SK-N-SH (cell line): ENCODE data around the gene STXBP1. TPM values are rescaled to one million over a fixed set of nuclear protein-coding genes. Genes with fewer than 3 reads are reported as not detected.
A peak's percentile ranks its signal among the peaks of the same experiment; 100 is the strongest.
"Not testable (repeated sequence)": the region's sequence is repeated elsewhere in the genome, so short reads cannot be mapped to it uniquely, and the experiment has no call there.

ENCODE experiments used
- CTCF ChIA-PET: fragments of 300-600, 350-600 bp; formaldehyde crosslinking; extraction: SDS; loops from one replicate; lab custom pipeline; 2021; lab: Yijun Ruan, JAX
- POLR2A ChIA-PET: fragments of 350-600 bp; sonication (Branson Sonifier 250); formaldehyde crosslinking; extraction: SDS; loops from one replicate; lab custom pipeline; 2020; ENCODE audit warnings: antibody characterized with exemption, inconsistent platforms; lab: Yijun Ruan, JAX
- DNase-seq: peaks from one replicate; pipeline ENCODE4 v3.0.0; 2012
- H2AFZ ChIP-seq: fragments of 200-600 bp; sonication (generic); 2 replicates; pipeline ENCODE4 v1.8.1; 2016; ENCODE audit warnings: antibody characterized with exemption, mild to moderate bottlenecking, low read depth
- H3F3A ChIP-seq: fragments of 200-600 bp; sonication (generic); replicated peaks from 2 replicates; pipeline ENCODE3; 2016; ENCODE audit warnings: antibody characterized with exemption, mild to moderate bottlenecking; ENCODE audit not compliant: insufficient read depth
- H3K27ac ChIP-seq, 2 experiments: fragments of 200-500 bp in 1 of 2; fragments of 200-600 bp in 1 of 2; sonication (Bioruptor generic) in 1 of 2; sonication (generic), shearing (Covaris generic) in 1 of 2; 2 replicates each; pipeline versions ENCODE4 v1.5.1 to v1.6.1; 2014 to 2016; ENCODE audit warnings: low read depth in 2 of 2, inconsistent platforms in 1 of 2, low read length in 1 of 2, mild to moderate bottlenecking in 1 of 2, mixed read lengths in 1 of 2
- H3K27me3 ChIP-seq: fragments of 200-600 bp; sonication (generic), shearing (Covaris generic); 2 replicates; pipeline ENCODE4 v1.6.1; 2016; ENCODE audit warnings: mixed run types; ENCODE audit not compliant: insufficient read depth
- H3K36me3 ChIP-seq, 2 experiments: fragments of 200-500 bp in 1 of 2; fragments of 200-600 bp in 1 of 2; sonication (Bioruptor generic) in 1 of 2; sonication (generic) in 1 of 2; replicated peaks in 1 of 2; 2 replicates each; pipeline versions ENCODE3 to v1.5.1; 2014 to 2016; ENCODE audit warnings: low read length in 1 of 2, mild to moderate bottlenecking in 1 of 2; ENCODE audit not compliant: insufficient read depth in 2 of 2, control insufficient read depth in 1 of 2
- H3K4me1 ChIP-seq, 2 experiments: fragments of 200-500 bp in 1 of 2; fragments of 200-600 bp in 1 of 2; sonication (Bioruptor generic) in 1 of 2; sonication (generic), shearing (Covaris generic) in 1 of 2; 2 replicates each; pipeline versions ENCODE4 v1.5.1 to v1.6.1; 2014 to 2016; ENCODE audit warnings: low read depth in 1 of 2, low read length in 1 of 2, mixed run types in 1 of 2; ENCODE audit not compliant: insufficient read depth in 2 of 2, control insufficient read depth in 1 of 2
- H3K4me2 ChIP-seq: fragments of 200-600 bp; sonication (generic), shearing (Covaris generic); 2 replicates; pipeline ENCODE4 v1.6.1; 2017; ENCODE audit warnings: mixed run types
- H3K4me3 ChIP-seq, 2 experiments: fragments of 200-500 bp in 1 of 2; fragments of 200-600 bp in 1 of 2; sonication (Bioruptor generic) in 1 of 2; sonication (generic), shearing (Covaris generic) in 1 of 2; 2 replicates each; pipeline versions ENCODE4 v1.5.1 to v1.8.1; 2014 to 2016; ENCODE audit warnings: low read depth in 2 of 2, inconsistent platforms in 1 of 2, low read length in 1 of 2, mild to moderate bottlenecking in 1 of 2, mixed read lengths in 1 of 2, moderate library complexity in 1 of 2
- H3K79me2 ChIP-seq: fragments of 200-600 bp; sonication (generic); 2 replicates; pipeline ENCODE4 v1.8.1; 2017; ENCODE audit warnings: mild to moderate bottlenecking; ENCODE audit not compliant: insufficient read depth
- H3K9ac ChIP-seq: fragments of 200-600 bp; sonication (generic); 2 replicates; pipeline ENCODE4 v1.6.1; 2017; ENCODE audit warnings: mixed run types
- H3K9me2 ChIP-seq: fragments of 200-600 bp; sonication (generic); 2 replicates; pipeline ENCODE4 v1.6.1; 2017; ENCODE audit warnings: mixed run types
- H3K9me3 ChIP-seq: fragments of 200-600 bp; sonication (generic); 2 replicates; pipeline ENCODE4 v1.6.1; 2017; ENCODE audit warnings: mixed run types, mild to moderate bottlenecking, moderate library complexity
- H4K20me1 ChIP-seq: fragments of 200-600 bp; sonication (generic); 2 replicates; pipeline ENCODE4 v1.6.1; 2017; ENCODE audit warnings: mild to moderate bottlenecking, mixed run types; ENCODE audit not compliant: insufficient read depth
- CHD2 ChIP-seq: fragments of 150-350 bp; IDR thresholded peaks from 2 replicates; pipeline ENCODE4 v1.6.1; 2018; ENCODE audit warnings: low read length; ENCODE audit not compliant: partially characterized antibody
- CTCF ChIP-seq: fragments of 200-600 bp; sonication (generic); IDR thresholded peaks from 2 replicates; pipeline ENCODE4 v1.6.1; 2017; ENCODE audit warnings: antibody characterized with exemption, mild to moderate bottlenecking, moderate library complexity
- EZH2phosphoT487 ChIP-seq: fragments of 200-600 bp; sonication (generic); IDR thresholded peaks from 2 replicates; pipeline ENCODE4 v1.6.1; 2017; ENCODE audit warnings: low read depth, mixed run types, mild to moderate bottlenecking, antibody characterized with exemption, moderate library complexity, borderline replicate concordance
- FOSL2 ChIP-seq: IDR thresholded peaks from 2 replicates; pipeline ENCODE4 v1.4.0; 2012; ENCODE audit warnings: low read depth, mild to moderate bottlenecking, moderate library complexity, borderline replicate concordance
- FOXJ3 ChIP-seq: sonication (generic); formaldehyde crosslinking; IDR thresholded peaks from 2 replicates; pipeline ENCODE4 v1.5.1; 2020; ENCODE audit warnings: mild to moderate bottlenecking, missing genetic modification reagents
- PBX3 ChIP-seq: IDR thresholded peaks from 2 replicates; pipeline ENCODE4; 2012
- POLR2AphosphoS5 ChIP-seq: IDR thresholded peaks from 2 replicates; pipeline ENCODE4 v1.6.1; 2012; ENCODE audit warnings: low read depth, low read length
- WGBS: methylation state at CpG from one replicate; pipeline ENCODE4 v1.1.6; 2017; ENCODE audit warnings: low lambda C conversion rate; 5-methylcytosine and 5-hydroxymethylcytosine counted together
- polyA plus RNA-seq, 3 experiments: library from polyadenylated mRNA; depleted of rRNA; stranded (reverse); fragments of >200 nt; gene quantifications; 2 replicates each; pipeline ENCODE4 v1.2.3, GENCODE V29; 2012
- TF ChIP-seq, protein P1 (sequence below): IDR thresholded peaks from 2 replicates; pipeline ENCODE4 v1.6.1; 2012; ENCODE audit warnings: mild to moderate bottlenecking, low read depth, low read length, moderate library complexity
- TF ChIP-seq, protein P2 (sequence below): IDR thresholded peaks from 2 replicates; pipeline ENCODE4 v1.4.0; 2012; ENCODE audit warnings: low read depth, borderline replicate concordance

Gene STXBP1
- polyA plus RNA-seq, 1 of the 3 experiments (the other 2 are of a cell fraction): 44.3 TPM

DNA sequence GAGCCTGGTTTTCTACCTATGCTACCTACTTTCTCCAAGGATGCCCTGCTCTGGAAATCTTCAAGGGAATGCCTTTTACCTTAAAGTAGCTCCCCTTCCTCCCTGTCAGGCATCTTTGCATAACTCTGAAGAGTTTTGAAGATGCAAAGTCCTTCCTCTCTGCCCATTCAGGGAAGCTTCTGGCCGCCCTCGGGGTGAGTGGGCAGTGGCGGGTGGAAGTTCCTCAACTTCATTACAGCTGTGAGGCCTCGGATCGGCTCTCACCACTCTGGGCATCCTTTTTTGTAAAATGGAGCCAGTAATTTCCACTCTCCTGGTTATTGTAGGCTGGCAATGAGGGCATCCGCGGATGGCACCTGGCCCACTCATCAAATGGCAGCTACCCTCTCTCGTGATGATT is 31.7 kb upstream of the STXBP1 start (continued):
- no peak for TF ChIP-seq CTCF
- TF ChIP-seq, protein P1, sequence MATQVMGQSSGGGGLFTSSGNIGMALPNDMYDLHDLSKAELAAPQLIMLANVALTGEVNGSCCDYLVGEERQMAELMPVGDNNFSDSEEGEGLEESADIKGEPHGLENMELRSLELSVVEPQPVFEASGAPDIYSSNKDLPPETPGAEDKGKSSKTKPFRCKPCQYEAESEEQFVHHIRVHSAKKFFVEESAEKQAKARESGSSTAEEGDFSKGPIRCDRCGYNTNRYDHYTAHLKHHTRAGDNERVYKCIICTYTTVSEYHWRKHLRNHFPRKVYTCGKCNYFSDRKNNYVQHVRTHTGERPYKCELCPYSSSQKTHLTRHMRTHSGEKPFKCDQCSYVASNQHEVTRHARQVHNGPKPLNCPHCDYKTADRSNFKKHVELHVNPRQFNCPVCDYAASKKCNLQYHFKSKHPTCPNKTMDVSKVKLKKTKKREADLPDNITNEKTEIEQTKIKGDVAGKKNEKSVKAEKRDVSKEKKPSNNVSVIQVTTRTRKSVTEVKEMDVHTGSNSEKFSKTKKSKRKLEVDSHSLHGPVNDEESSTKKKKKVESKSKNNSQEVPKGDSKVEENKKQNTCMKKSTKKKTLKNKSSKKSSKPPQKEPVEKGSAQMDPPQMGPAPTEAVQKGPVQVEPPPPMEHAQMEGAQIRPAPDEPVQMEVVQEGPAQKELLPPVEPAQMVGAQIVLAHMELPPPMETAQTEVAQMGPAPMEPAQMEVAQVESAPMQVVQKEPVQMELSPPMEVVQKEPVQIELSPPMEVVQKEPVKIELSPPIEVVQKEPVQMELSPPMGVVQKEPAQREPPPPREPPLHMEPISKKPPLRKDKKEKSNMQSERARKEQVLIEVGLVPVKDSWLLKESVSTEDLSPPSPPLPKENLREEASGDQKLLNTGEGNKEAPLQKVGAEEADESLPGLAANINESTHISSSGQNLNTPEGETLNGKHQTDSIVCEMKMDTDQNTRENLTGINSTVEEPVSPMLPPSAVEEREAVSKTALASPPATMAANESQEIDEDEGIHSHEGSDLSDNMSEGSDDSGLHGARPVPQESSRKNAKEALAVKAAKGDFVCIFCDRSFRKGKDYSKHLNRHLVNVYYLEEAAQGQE: no peak
- no peak for TF ChIP-seq FOSL2
- TF ChIP-seq CHD2: no peak

GRCh38 chr9:127580879-127581475 is 31.1 kb upstream of the STXBP1 start:
- no peak overlapping the region for H3K9ac ChIP-seq
- no peaks in the 10 kb centered on the region for H4K20me1 ChIP-seq
- H3K4me3 ChIP-seq: no peak overlapping the region
- H3K9me2 ChIP-seq: no peaks in the 10 kb centered on the region
- H3K4me1 ChIP-seq: peaks cover 3 to 5% of the 10 kb centered on the region in 2 experiments; a peak in 2 of 4 replicates
- WGBS: 95% methylated on average over 7 of the region's 7 CpGs
- H3K79me2 ChIP-seq: peaks cover 54% of the 10 kb centered on the region
- H3K27me3 ChIP-seq: no peaks in the 10 kb centered on the region
- H3K27ac ChIP-seq: no peak overlapping the region
- no peak for DNase-seq
- H3K36me3 ChIP-seq: peaks cover 0 to 16% of the 10 kb centered on the region in 2 experiments
- TF ChIP-seq EZH2phosphoT487 (no peak), PBX3 (no peak), FOXJ3 (CRISPR knock-in tag) (no peak), POLR2AphosphoS5 (no peak)
- TF ChIP-seq, protein P2, sequence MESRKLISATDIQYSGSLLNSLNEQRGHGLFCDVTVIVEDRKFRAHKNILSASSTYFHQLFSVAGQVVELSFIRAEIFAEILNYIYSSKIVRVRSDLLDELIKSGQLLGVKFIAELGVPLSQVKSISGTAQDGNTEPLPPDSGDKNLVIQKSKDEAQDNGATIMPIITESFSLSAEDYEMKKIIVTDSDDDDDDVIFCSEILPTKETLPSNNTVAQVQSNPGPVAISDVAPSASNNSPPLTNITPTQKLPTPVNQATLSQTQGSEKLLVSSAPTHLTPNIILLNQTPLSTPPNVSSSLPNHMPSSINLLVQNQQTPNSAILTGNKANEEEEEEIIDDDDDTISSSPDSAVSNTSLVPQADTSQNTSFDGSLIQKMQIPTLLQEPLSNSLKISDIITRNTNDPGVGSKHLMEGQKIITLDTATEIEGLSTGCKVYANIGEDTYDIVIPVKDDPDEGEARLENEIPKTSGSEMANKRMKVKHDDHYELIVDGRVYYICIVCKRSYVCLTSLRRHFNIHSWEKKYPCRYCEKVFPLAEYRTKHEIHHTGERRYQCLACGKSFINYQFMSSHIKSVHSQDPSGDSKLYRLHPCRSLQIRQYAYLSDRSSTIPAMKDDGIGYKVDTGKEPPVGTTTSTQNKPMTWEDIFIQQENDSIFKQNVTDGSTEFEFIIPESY: no peak
- TF ChIP-seq, all 33 proteins: peak for 0
- no peaks in the 10 kb centered on the region for H3K9me3 ChIP-seq
- no peak overlapping the region for H2AFZ ChIP-seq
- H3K4me2 ChIP-seq: peak overlapping the region; percentile 81; the same call in 1 of the 2 replicates
- POLR2A ChIA-PET: no interaction called here
- CTCF ChIA-PET: interaction anchor here (1.1 to 17.4 kb wide), 4 partner anchors 23 to 75 kb away, joined by 3 to 277 read pairs (median 4); no protein-coding TSS in a partner anchor
- peaks cover 37% of the 10 kb centered on the region for H3F3A ChIP-seq

DNA sequence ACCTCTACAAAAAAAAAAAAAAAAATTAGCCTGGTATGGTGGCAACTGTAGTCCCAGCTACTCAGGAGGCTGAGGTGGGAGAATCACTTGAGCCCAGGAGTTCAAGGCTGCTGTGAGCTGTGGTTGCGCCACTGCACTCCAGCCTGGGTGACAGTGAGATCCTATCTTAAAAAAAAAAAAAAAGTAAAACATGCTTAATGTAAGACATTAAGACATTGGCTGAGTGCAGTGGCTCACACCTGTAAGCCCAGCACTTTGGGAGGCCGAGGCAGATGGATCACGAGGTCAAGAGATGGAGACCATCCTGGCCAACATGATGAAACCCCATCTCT is 27.6 kb upstream of the STXBP1 start:
- not testable (repeated sequence) for H3K9me2 ChIP-seq, H3K4me2 ChIP-seq, H2AFZ ChIP-seq, H3K4me1 ChIP-seq, H3K4me3 ChIP-seq, H3K27me3 ChIP-seq, H3K9me3 ChIP-seq, H3K9ac ChIP-seq, H4K20me1 ChIP-seq, DNase-seq
- H3F3A ChIP-seq: peaks cover 37% of the 10 kb centered on the region
- WGBS: 95% methylated on average over 3 of the region's 3 CpGs
- POLR2A ChIA-PET: interaction anchor here (0.7 to 1.1 kb wide), 2 partner anchors 19 to 133 kb away, joined by 3 to 4 read pairs; partner anchors contain the start of genes LRSAM1 and RPL12
- H3K79me2 ChIP-seq: peaks cover 40% of the 10 kb centered on the region
- CTCF ChIA-PET: interaction anchor here (0.7 to 17.4 kb wide), 6 partner anchors 12 to 149 kb away, joined by 3 to 277 read pairs (median 11); partner anchors contain the start of gene TOR2A
- H3K36me3 ChIP-seq: peaks cover 0 to 13% of the 10 kb centered on the region in 2 experiments
- H3K27ac ChIP-seq: 0 out of 4 replicates have a peak overlapping the region, but pooled peaks of 1 of the 2 experiments have one; percentile 4
